A549 (cell line): Measurements from ENCODE around the gene PLPP4. TPM values are rescaled to one million over a fixed set of nuclear protein-coding genes. Genes with fewer than 3 reads are reported as not detected.

Experiments used
- ATAC-seq, 2 experiments: fragments of 200-7000 bp in 1 of 2; fragments of >200 bp in 1 of 2; cut with Nextera tagmentation in 1 of 2; cut with Tn5 transposase in 1 of 2; 3 replicates each; pipeline versions ENCODE4 v1.8.0 to v1.9.1; 2018 to 2020; ENCODE audit warnings: mild to moderate bottlenecking in 1 of 2, moderate library complexity in 1 of 2
- CTCF ChIA-PET: fragments of 300-600 bp; sonication (Branson Sonifier 250); formaldehyde crosslinking; extraction: SDS; loops from one replicate; lab custom pipeline; 2021; ENCODE audit warnings: antibody characterized with exemption, inconsistent platforms; lab: Yijun Ruan, JAX
- POLR2A ChIA-PET: fragments of 350-600 bp; formaldehyde crosslinking; extraction: SDS; loops from one replicate; lab custom pipeline; 2021; ENCODE audit warnings: antibody characterized with exemption, inconsistent platforms; lab: Yijun Ruan, JAX
- DNase-seq, 2 experiments: peaks; one replicate each; pipeline versions ENCODE4 v3.0.0 to v3.0.0-alpha.2; 2011 to 2016; ENCODE audit warnings: low read depth in 1 of 2, low spot score in 1 of 2
- FAIRE-seq: peaks from 2 replicates; lab custom pipeline; 2011; peaks lifted over from hg19 to GRCh38; lab: Jason Lieb, UNC
- H3K27ac ChIP-seq, 2 experiments: fragments of >200 bp; sonication (Bioruptor Twin); formaldehyde crosslinking; 3 replicates each; pipeline ENCODE4 v1.5.1; 2016 to 2017
- H3K4me1 ChIP-seq: fragments of >200 bp; sonication (Bioruptor Twin); formaldehyde crosslinking; 3 replicates; pipeline ENCODE4 v1.6.1; 2016
- H3K4me2 ChIP-seq: fragments of >200 bp; sonication (Bioruptor Twin); formaldehyde crosslinking; 3 replicates; pipeline ENCODE4 v1.6.1; 2016
- H3K4me3 ChIP-seq: fragments of >200 bp; sonication (Bioruptor Twin); formaldehyde crosslinking; 3 replicates; pipeline ENCODE4 v1.5.1; 2016
- H3K9me3 ChIP-seq: fragments of >200 bp; sonication (Bioruptor Twin); formaldehyde crosslinking; 3 replicates; pipeline ENCODE4 v1.6.1; 2016
- CBX8 ChIP-seq: fragments of 200-600 bp; sonication (generic); IDR thresholded peaks from 2 replicates; pipeline ENCODE4 v1.6.1; 2016
- CHD4 ChIP-seq: fragments of 200-600 bp; sonication (generic); IDR thresholded peaks from 2 replicates; pipeline ENCODE4 v1.6.1; 2016; ENCODE audit warnings: antibody characterized with exemption, mild to moderate bottlenecking, borderline replicate concordance
- ESRRA ChIP-seq: fragments of 150-350 bp; IDR thresholded peaks from 2 replicates; pipeline ENCODE4 v1.6.1; 2014; ENCODE audit warnings: mild to moderate bottlenecking, low read length, borderline replicate concordance
- FOXS1 ChIP-seq: fragments of 250-450 bp; sonication (Bioruptor Pico); IDR thresholded peaks from 2 replicates; pipeline ENCODE4 v1.5.0; 2020; ENCODE audit warnings: mild to moderate bottlenecking, moderate library complexity
- GATA3 ChIP-seq: IDR thresholded peaks from 2 replicates; pipeline ENCODE4 v1.6.1; 2012; ENCODE audit warnings: borderline replicate concordance
- HOXB5 ChIP-seq: fragments of 250-450 bp; sonication (Bioruptor Pico); IDR thresholded peaks from 2 replicates; pipeline ENCODE4 v1.5.0; 2020; ENCODE audit warnings: mild to moderate bottlenecking, moderate library complexity
- JUN ChIP-seq, 2 experiments: fragments of >200 bp; sonication (Bioruptor Twin); formaldehyde crosslinking; IDR thresholded peaks; 2 replicates in 1 of 2; 3 replicates in 1 of 2; pipeline ENCODE4 v1.6.1; 2016 to 2017
- JUNB ChIP-seq: fragments of >200 bp; sonication (Bioruptor Twin); formaldehyde crosslinking; IDR thresholded peaks from 2 replicates; pipeline ENCODE4 v1.6.1; 2016
- KDM1A ChIP-seq: fragments of 200-600 bp; sonication (generic); IDR thresholded peaks from 2 replicates; pipeline ENCODE4 v1.6.1; 2016; ENCODE audit warnings: low read depth, mild to moderate bottlenecking
- KDM5A ChIP-seq: fragments of 200-600 bp; sonication (generic); IDR thresholded peaks from 2 replicates; pipeline ENCODE4 v1.6.1; 2016; ENCODE audit warnings: antibody characterized with exemption, mild to moderate bottlenecking
- MAFK ChIP-seq: fragments of 450-650 bp; IDR thresholded peaks from 2 replicates; pipeline ENCODE4 v1.6.1; 2014; ENCODE audit not compliant: partially characterized antibody
- MYC ChIP-seq: IDR thresholded peaks from 2 replicates; pipeline ENCODE4 v1.6.1; 2012; ENCODE audit warnings: mild to moderate bottlenecking, inconsistent platforms, low read length, improper control_type of control experiment, borderline replicate concordance
- NFE2L2 ChIP-seq: fragments of 150-350 bp; conservative IDR thresholded peaks from 2 replicates; pipeline ENCODE4 v1.6.1; 2014; ENCODE audit warnings: low read length
- PHF8 ChIP-seq: fragments of 200-600 bp; sonication (generic); IDR thresholded peaks from 2 replicates; pipeline ENCODE4 v1.6.1; 2016; ENCODE audit warnings: low read depth, mild to moderate bottlenecking, antibody characterized with exemption, moderate library complexity, borderline replicate concordance
- RAD21 ChIP-seq, 2 experiments: fragments of >200 bp in 1 of 2; sonication (Bioruptor Twin) in 1 of 2; formaldehyde crosslinking in 1 of 2; IDR thresholded peaks in 1 of 2; conservative IDR thresholded peaks in 1 of 2; 2 replicates in 1 of 2; 3 replicates in 1 of 2; pipeline ENCODE4 v1.6.1; 2012 to 2018; ENCODE audit warnings: inconsistent platforms in 1 of 2
- SREBF2 ChIP-seq: fragments of 450-650 bp; IDR thresholded peaks from 2 replicates; pipeline ENCODE4 v1.6.1; 2014; ENCODE audit warnings: mild to moderate bottlenecking, moderate library complexity
- TP53 ChIP-seq: fragments of 250-450 bp; sonication (Bioruptor Pico); IDR thresholded peaks from 2 replicates; pipeline ENCODE4 v1.5.0; 2021; ENCODE audit warnings: mild to moderate bottlenecking, moderate library complexity
- ZSCAN20 ChIP-seq: fragments of 250-450 bp; sonication (Bioruptor Pico); IDR thresholded peaks from 2 replicates; pipeline ENCODE4 v1.8.0; 2022; ENCODE audit warnings: mild to moderate bottlenecking, moderate library complexity
- WGBS: methylation state at CpG from one replicate; pipeline ENCODE4 v1.1.6; 2017; ENCODE audit errors: missing lambda C conversion rate; 5-methylcytosine and 5-hydroxymethylcytosine counted together
- polyA plus RNA-seq, 4 experiments: library from polyadenylated mRNA; depleted of rRNA in 3 of 4; stranded (reverse); fragments of >200 nt; fragmentation: RNase III in 1 of 4; extraction: RNeasy Plus Mini Kit Qiagen cat#74134 plus additional on column Dnase treatment in 1 of 4; gene quantifications; 2 replicates in 3 of 4; 3 replicates in 1 of 4; pipeline ENCODE4 v1.2.3, GENCODE V29; 2011 to 2017
- TF ChIP-seq, protein P1 (sequence below): IDR thresholded peaks from 2 replicates; pipeline ENCODE4 v1.6.1; 2012
- TF ChIP-seq, protein P2 (sequence below): fragments of >200 bp; sonication (Bioruptor Twin); formaldehyde crosslinking; IDR thresholded peaks from 2 replicates; pipeline ENCODE4 v1.6.1; 2016
- TF ChIP-seq, protein P3 (sequence below): IDR thresholded peaks from 2 replicates; pipeline ENCODE4 v1.6.1; 2012; ENCODE audit warnings: low read depth, borderline replicate concordance
- TF ChIP-seq, protein P4 (sequence below): fragments of 200-600 bp; sonication (generic); IDR thresholded peaks from 2 replicates; pipeline ENCODE4 v1.6.1; 2016; ENCODE audit warnings: antibody characterized with exemption, mild to moderate bottlenecking, moderate library complexity
- TF ChIP-seq, protein P5 (sequence below): fragments of 250-450 bp; sonication (Bioruptor Pico); IDR thresholded peaks from 2 replicates; pipeline ENCODE4 v1.5.0; 2020; ENCODE audit warnings: low read depth, mild to moderate bottlenecking, moderate library complexity

Gene PLPP4
- polyA plus RNA-seq, 2 of the 4 experiments (the other 2 are of a cell fraction): not detected

DNA sequence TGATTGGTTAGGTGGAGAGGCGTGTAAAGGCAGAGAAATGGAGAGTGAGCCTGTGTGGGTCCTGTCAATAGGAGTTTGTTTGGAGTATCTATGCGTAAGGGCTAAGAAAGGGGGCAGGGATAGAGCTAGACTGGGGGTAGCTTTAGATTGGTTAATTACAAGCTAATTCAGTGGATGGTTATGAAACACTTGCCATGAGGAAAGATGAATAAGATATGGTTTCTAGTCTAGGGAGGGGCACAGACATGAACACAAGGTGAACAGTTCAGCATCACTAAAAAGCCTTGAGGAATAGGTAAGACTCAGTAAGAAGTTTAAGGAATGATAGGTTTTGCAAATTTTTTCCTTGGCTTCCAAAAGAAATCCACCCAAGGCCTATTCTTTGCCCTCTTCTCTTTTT is 50.6 kb downstream of the PLPP4 start:
- H3K27ac ChIP-seq: no peak overlapping the region
- ATAC-seq (no peak), FAIRE-seq (no peak), DNase-seq (no peak)
- ChIA-PET POLR2A (no interaction called here), CTCF (no interaction called here)
- H3K4me2 ChIP-seq: no peak overlapping the region
- no peak overlapping the region for H3K4me3 ChIP-seq
- TF ChIP-seq CHD4 (no peak), TP53 (CRISPR knock-in tag) (no peak)
- TF ChIP-seq, protein P1, sequence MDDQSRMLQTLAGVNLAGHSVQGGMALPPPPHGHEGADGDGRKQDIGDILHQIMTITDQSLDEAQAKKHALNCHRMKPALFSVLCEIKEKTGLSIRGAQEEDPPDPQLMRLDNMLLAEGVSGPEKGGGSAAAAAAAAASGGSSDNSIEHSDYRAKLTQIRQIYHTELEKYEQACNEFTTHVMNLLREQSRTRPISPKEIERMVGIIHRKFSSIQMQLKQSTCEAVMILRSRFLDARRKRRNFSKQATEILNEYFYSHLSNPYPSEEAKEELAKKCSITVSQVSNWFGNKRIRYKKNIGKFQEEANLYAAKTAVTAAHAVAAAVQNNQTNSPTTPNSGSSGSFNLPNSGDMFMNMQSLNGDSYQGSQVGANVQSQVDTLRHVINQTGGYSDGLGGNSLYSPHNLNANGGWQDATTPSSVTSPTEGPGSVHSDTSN: no peak
- TF ChIP-seq, all 56 proteins: peak for 0
- Histone ChIP-seq H3K4me1 (no peaks in the 10 kb centered on the region), H3K9me3 (no peaks in the 10 kb centered on the region)
- 31% methylated on average over 2 of the region's 2 CpGs for WGBS

DNA sequence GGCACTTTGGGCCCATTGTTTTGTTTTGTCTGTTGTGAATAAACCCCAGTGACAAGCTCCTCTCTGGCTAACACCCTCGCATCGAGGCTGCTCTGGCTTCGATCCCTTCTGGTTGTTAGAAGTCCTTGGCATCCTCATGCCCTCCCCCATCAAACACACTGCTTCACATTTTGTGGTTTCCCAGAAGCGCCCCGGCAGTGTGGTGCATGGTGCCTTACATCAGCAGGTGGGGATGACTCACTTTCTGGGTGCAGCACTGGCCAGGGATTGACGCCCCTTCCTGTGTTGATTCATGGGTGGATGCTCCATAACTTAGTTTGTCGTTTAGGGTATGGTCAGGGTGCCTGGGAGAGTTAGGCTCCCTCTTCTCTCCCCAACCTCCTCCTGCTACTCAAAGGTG is 51.4 kb downstream of the PLPP4 start:
- DNase-seq (peak in 1 of 2 experiments; percentile 13), ATAC-seq (no peak), FAIRE-seq (no peak)
- ChIA-PET CTCF (no interaction called here), POLR2A (no interaction called here)
- no peaks in the 10 kb centered on the region for H3K4me1 ChIP-seq
- H3K4me3 ChIP-seq: no peak overlapping the region
- 2% methylated on average over 6 of the region's 7 CpGs for WGBS
- TF ChIP-seq MAFK (no peak), PHF8 (no peak)
- TF ChIP-seq, protein P2, sequence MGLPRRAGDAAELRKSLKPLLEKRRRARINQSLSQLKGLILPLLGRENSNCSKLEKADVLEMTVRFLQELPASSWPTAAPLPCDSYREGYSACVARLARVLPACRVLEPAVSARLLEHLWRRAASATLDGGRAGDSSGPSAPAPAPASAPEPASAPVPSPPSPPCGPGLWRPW: no peak
- TF ChIP-seq, protein P3, sequence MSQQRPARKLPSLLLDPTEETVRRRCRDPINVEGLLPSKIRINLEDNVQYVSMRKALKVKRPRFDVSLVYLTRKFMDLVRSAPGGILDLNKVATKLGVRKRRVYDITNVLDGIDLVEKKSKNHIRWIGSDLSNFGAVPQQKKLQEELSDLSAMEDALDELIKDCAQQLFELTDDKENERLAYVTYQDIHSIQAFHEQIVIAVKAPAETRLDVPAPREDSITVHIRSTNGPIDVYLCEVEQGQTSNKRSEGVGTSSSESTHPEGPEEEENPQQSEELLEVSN: no peak
- TF ChIP-seq, protein P4, sequence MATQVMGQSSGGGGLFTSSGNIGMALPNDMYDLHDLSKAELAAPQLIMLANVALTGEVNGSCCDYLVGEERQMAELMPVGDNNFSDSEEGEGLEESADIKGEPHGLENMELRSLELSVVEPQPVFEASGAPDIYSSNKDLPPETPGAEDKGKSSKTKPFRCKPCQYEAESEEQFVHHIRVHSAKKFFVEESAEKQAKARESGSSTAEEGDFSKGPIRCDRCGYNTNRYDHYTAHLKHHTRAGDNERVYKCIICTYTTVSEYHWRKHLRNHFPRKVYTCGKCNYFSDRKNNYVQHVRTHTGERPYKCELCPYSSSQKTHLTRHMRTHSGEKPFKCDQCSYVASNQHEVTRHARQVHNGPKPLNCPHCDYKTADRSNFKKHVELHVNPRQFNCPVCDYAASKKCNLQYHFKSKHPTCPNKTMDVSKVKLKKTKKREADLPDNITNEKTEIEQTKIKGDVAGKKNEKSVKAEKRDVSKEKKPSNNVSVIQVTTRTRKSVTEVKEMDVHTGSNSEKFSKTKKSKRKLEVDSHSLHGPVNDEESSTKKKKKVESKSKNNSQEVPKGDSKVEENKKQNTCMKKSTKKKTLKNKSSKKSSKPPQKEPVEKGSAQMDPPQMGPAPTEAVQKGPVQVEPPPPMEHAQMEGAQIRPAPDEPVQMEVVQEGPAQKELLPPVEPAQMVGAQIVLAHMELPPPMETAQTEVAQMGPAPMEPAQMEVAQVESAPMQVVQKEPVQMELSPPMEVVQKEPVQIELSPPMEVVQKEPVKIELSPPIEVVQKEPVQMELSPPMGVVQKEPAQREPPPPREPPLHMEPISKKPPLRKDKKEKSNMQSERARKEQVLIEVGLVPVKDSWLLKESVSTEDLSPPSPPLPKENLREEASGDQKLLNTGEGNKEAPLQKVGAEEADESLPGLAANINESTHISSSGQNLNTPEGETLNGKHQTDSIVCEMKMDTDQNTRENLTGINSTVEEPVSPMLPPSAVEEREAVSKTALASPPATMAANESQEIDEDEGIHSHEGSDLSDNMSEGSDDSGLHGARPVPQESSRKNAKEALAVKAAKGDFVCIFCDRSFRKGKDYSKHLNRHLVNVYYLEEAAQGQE: no peak
- no peaks in the 10 kb centered on the region for H3K9me3 ChIP-seq
- H3K4me2 ChIP-seq: no peak overlapping the region
- H3K27ac ChIP-seq: no peak overlapping the region

DNA sequence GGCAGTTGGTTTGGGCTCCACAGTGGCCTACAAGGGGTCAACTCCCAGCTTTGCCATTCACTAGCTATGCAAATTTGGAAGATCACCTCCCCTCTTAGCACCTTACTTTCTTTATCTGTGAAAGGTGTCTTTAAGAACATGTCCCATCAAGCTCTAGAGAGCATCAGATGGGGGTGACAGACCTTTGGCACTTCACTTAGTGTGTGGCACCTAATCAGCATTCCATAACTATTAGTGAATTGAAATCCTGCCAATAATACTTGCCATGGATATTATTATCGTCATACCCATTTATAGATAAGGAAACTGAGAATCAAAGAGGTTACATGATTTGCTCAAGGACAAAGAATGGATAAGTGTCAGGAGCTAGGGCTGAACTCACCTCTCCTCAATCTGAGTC is 51.9 kb downstream of the PLPP4 start:
- DNase-seq (no peak), ATAC-seq (no peak), FAIRE-seq (no peak)
- no peaks in the 10 kb centered on the region for H3K4me1 ChIP-seq
- H3K9me3 ChIP-seq: no peaks in the 10 kb centered on the region
- H3K4me2 ChIP-seq: no peak overlapping the region
- WGBS: 0% methylated on average over 1 of the region's 1 CpG
- ChIA-PET CTCF (interaction anchor here (1.5 kb wide), 1 partner anchor 16 kb away, joined by 3 read pairs; no protein-coding TSS in a partner anchor), POLR2A (no interaction called here)
- H3K27ac ChIP-seq: no peak overlapping the region
- TF ChIP-seq KDM5A (no peak), MYC (no peak), HOXB5 (CRISPR knock-in tag) (no peak), KDM1A (no peak), ZSCAN20 (no peak), NFE2L2 (no peak), ESRRA (no peak), FOXS1 (no peak), JUNB (no peak), RAD21 (conservative IDR thresholded peaks at IDR 0.05 in 1 of 2, IDR thresholded peaks at IDR 0.05 in 1 of 2) (no peak), JUN (IDR thresholded peaks at IDR 0.05) (no peak), CBX8 (no peak), SREBF2 (no peak), GATA3 (no peak)
- TF ChIP-seq, protein P5, sequence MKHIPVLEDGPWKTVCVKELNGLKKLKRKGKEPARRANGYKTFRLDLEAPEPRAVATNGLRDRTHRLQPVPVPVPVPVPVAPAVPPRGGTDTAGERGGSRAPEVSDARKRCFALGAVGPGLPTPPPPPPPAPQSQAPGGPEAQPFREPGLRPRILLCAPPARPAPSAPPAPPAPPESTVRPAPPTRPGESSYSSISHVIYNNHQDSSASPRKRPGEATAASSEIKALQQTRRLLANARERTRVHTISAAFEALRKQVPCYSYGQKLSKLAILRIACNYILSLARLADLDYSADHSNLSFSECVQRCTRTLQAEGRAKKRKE (CRISPR knock-in tag): no peak
- TF ChIP-seq, protein P3: no peak
- no peak overlapping the region for H3K4me3 ChIP-seq
